ENCODE results near the gene IQSEC1. TPM values are rescaled to one million over a fixed set of nuclear protein-coding genes. Genes with fewer than 3 reads are reported as not detected.

IQSEC1 gene
- polyA plus RNA-seq, 3 donors = 17.7 to 61.7 (median 30.3) TPM

DNA sequence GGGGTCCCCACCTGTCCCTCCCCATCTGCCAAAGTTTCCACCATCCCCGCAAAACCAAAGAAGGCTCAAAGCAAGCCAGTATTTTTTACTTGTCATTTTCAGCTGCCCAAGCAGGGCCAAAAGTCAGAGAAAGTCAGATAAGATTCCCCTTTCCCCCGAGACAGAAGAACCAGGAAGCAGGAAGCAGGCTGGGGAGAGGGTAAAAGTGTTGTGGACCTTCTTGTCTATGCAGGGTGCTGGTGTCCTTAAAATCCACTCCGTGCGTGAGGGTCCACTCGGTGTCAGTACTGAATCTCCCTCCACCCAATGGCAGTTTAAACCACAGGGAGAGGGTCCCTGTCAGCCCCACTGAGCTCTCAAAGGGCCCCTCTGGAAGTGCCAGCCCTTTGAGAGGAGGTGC lies 211.6 kb downstream of the IQSEC1 start:
- Histone ChIP-seq H3K27ac (ENCODE audit: low read depth in 1 of 2, low read length in 2 of 2) (no peak overlapping the region), H4K20me1 (ENCODE audit: insufficient read depth, low read length) (no peaks in the 10 kb centered on the region), H3K79me2 (ENCODE audit: insufficient read depth, low read length) (no peaks in the 10 kb centered on the region), H3K4me2 (replicated peaks; ENCODE audit: extremely low read depth, low read length, poor library complexity, severe bottlenecking) (no peak overlapping the region), H3K9me3 (replicated peaks in 1 of 2; ENCODE audit: control insufficient read depth in 1 of 2, insufficient read depth in 1 of 2, low read length in 2 of 2) (peaks cover 8 to 16% of the 10 kb centered on the region in 2 donors), H3K36me3 (replicated peaks in 1 of 2; ENCODE audit: control insufficient read depth in 1 of 2, insufficient read depth in 2 of 2, low read length in 2 of 2) (no peaks in the 10 kb centered on the region), H3K4me1 (ENCODE audit: control insufficient read depth in 1 of 2, insufficient read depth in 2 of 2, low read length in 2 of 2) (no peaks in the 10 kb centered on the region), H2AFZ (ENCODE audit: insufficient read depth, low read depth, low read length, poor library complexity, severe bottlenecking) (no peak overlapping the region), H3K27me3 (ENCODE audit: control insufficient read depth in 2 of 2, insufficient read depth in 2 of 2, low read length in 2 of 2) (no peaks in the 10 kb centered on the region), H3K4me3 (replicated peaks in 1 of 3; ENCODE audit: low read depth in 2 of 3, low read length in 3 of 3) (no peak overlapping the region), H3K9ac (ENCODE audit: insufficient read depth, low read length, poor library complexity, severe bottlenecking) (no peak overlapping the region)
- Mint-ChIP-seq H3K36me3 (no peaks in the 10 kb centered on the region), H3K4me3 (no peak overlapping the region), H3K4me1 (no peaks in the 10 kb centered on the region), H3K27ac (peak overlapping the region in 1 of 7 donors; percentile 14), H3K9me3 (peaks cover 13 to 20% (median 17%) of the 10 kb centered on the region in 7 donors), H3K27me3 (ENCODE audit: low read depth in 3 of 3) (peaks cover 4 to 12% (median 7%) of the 10 kb centered on the region in 3 donors)
- no peak for DNase-seq
- no CpG with 5 or more reads among the region's 5 CpGs for WGBS (ENCODE audit: insufficient coverage)
- intact Hi-C loops (cut with micrococcal nuclease) = no loop called here
- TF ChIP-seq, protein P1, sequence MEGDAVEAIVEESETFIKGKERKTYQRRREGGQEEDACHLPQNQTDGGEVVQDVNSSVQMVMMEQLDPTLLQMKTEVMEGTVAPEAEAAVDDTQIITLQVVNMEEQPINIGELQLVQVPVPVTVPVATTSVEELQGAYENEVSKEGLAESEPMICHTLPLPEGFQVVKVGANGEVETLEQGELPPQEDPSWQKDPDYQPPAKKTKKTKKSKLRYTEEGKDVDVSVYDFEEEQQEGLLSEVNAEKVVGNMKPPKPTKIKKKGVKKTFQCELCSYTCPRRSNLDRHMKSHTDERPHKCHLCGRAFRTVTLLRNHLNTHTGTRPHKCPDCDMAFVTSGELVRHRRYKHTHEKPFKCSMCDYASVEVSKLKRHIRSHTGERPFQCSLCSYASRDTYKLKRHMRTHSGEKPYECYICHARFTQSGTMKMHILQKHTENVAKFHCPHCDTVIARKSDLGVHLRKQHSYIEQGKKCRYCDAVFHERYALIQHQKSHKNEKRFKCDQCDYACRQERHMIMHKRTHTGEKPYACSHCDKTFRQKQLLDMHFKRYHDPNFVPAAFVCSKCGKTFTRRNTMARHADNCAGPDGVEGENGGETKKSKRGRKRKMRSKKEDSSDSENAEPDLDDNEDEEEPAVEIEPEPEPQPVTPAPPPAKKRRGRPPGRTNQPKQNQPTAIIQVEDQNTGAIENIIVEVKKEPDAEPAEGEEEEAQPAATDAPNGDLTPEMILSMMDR (IDR thresholded peaks at IDR 0.05) = no peak

DNA sequence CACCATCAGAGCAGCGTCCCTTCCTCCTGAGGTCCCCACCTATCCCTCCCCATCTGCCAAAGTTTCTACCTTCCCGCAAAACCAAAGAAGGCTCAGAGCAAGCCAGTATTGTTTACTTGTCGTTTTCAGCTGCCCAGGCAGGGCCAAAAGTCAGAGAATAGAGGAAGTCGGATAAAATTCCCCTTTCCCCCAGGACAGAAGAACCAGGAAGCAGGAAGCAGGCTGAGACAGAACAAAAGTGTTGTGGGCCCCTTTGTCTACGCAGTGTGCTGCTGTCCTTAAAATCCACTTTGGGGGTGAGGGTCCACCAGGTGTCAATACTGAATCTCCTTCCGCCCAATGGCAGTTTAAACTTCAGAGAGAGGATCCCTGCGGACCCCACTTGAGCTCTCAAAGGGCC lies 213.4 kb downstream of the IQSEC1 start:
- Mint-ChIP-seq H3K27ac (peak overlapping the region in 1 of 7 donors; percentile 10), H3K27me3 (ENCODE audit: low read depth in 3 of 3) (peaks cover 0 to 8% (median 4%) of the 10 kb centered on the region in 3 donors), H3K4me3 (no peak overlapping the region), H3K4me1 (no peaks in the 10 kb centered on the region), H3K36me3 (no peaks in the 10 kb centered on the region), H3K9me3 (peaks cover 3 to 8% (median 5%) of the 10 kb centered on the region in 7 donors)
- no peak overlapping the region for H2AFZ ChIP-seq (ENCODE audit: insufficient read depth, low read depth, low read length, poor library complexity, severe bottlenecking)
- H4K20me1 ChIP-seq (ENCODE audit: insufficient read depth, low read length) = no peaks in the 10 kb centered on the region
- no peaks in the 10 kb centered on the region for H3K4me1 ChIP-seq (ENCODE audit: control insufficient read depth in 1 of 2, insufficient read depth in 2 of 2, low read length in 2 of 2)
- no peak overlapping the region for H3K4me2 ChIP-seq (replicated peaks; ENCODE audit: extremely low read depth, low read length, poor library complexity, severe bottlenecking)
- WGBS (ENCODE audit: insufficient coverage) = 90% methylated on average over 3 of the region's 7 CpGs
- DNase-seq = no peak
- H3K9me3 ChIP-seq (replicated peaks in 1 of 2; ENCODE audit: control insufficient read depth in 1 of 2, insufficient read depth in 1 of 2, low read length in 2 of 2) = peaks cover 0 to 5% of the 10 kb centered on the region in 2 donors
- no peaks in the 10 kb centered on the region for H3K36me3 ChIP-seq (replicated peaks in 1 of 2; ENCODE audit: control insufficient read depth in 1 of 2, insufficient read depth in 2 of 2, low read length in 2 of 2)
- intact Hi-C loops (cut with micrococcal nuclease) = no loop called here
- no peaks in the 10 kb centered on the region for H3K27me3 ChIP-seq (ENCODE audit: control insufficient read depth in 2 of 2, insufficient read depth in 2 of 2, low read length in 2 of 2)
- no peak overlapping the region for H3K9ac ChIP-seq (ENCODE audit: insufficient read depth, low read length, poor library complexity, severe bottlenecking)
- no peaks in the 10 kb centered on the region for H3K79me2 ChIP-seq (ENCODE audit: insufficient read depth, low read length)
- no peak overlapping the region for H3K27ac ChIP-seq (ENCODE audit: low read depth in 1 of 2, low read length in 2 of 2)
- no peak overlapping the region for H3K4me3 ChIP-seq (replicated peaks in 1 of 3; ENCODE audit: low read depth in 2 of 3, low read length in 3 of 3)
- TF ChIP-seq, protein P1 (IDR thresholded peaks at IDR 0.05) = no peak
